PFSK-1 (cell line): ENCODE measurements around the gene NT5DC1.

Experiments used
- FOXP2 ChIP-seq: optimal IDR thresholded peaks from 2 replicates; pipeline ENCODE3; 2011; ENCODE audit warnings: borderline replicate concordance, control low read depth, inconsistent platforms; ENCODE audit not compliant: insufficient read depth; ENCODE audit errors: extremely low read length, extremely low read depth
- POLR2AphosphoS5 ChIP-seq: IDR thresholded peaks from 2 replicates; pipeline ENCODE4 v1.6.1; 2012; ENCODE audit warnings: low read depth, mild to moderate bottlenecking, control low read depth, low read length, moderate library complexity
- SIN3A ChIP-seq: IDR thresholded peaks from 2 replicates; pipeline ENCODE4 v1.6.1; 2012; ENCODE audit warnings: mild to moderate bottlenecking, low read length, moderate library complexity, borderline replicate concordance; ENCODE audit not compliant: insufficient read depth
- TAF1 ChIP-seq: IDR thresholded peaks from 2 replicates; pipeline ENCODE4 v1.6.1; 2012; ENCODE audit warnings: low read length, control low read depth, borderline replicate concordance; ENCODE audit not compliant: insufficient read depth
- TF ChIP-seq, protein P1 (sequence below), 2 experiments: IDR thresholded peaks; 2 replicates each; pipeline versions ENCODE4 v1.6.1 to v1.8.0; 2011 to 2012; ENCODE audit warnings: low read depth in 2 of 2, low read length in 2 of 2, control low read depth in 1 of 2, inconsistent platforms in 1 of 2, mild to moderate bottlenecking in 1 of 2, moderate library complexity in 1 of 2; ENCODE audit not compliant: insufficient read depth in 1 of 2

The NT5DC1 gene

GRCh38 chr6:116238083-116238482 lies 137.4 kb downstream of the NT5DC1 start:
- TF ChIP-seq SIN3A: no peak
- no peak for TF ChIP-seq TAF1
- TF ChIP-seq POLR2AphosphoS5: no peak
- TF ChIP-seq, protein P1, sequence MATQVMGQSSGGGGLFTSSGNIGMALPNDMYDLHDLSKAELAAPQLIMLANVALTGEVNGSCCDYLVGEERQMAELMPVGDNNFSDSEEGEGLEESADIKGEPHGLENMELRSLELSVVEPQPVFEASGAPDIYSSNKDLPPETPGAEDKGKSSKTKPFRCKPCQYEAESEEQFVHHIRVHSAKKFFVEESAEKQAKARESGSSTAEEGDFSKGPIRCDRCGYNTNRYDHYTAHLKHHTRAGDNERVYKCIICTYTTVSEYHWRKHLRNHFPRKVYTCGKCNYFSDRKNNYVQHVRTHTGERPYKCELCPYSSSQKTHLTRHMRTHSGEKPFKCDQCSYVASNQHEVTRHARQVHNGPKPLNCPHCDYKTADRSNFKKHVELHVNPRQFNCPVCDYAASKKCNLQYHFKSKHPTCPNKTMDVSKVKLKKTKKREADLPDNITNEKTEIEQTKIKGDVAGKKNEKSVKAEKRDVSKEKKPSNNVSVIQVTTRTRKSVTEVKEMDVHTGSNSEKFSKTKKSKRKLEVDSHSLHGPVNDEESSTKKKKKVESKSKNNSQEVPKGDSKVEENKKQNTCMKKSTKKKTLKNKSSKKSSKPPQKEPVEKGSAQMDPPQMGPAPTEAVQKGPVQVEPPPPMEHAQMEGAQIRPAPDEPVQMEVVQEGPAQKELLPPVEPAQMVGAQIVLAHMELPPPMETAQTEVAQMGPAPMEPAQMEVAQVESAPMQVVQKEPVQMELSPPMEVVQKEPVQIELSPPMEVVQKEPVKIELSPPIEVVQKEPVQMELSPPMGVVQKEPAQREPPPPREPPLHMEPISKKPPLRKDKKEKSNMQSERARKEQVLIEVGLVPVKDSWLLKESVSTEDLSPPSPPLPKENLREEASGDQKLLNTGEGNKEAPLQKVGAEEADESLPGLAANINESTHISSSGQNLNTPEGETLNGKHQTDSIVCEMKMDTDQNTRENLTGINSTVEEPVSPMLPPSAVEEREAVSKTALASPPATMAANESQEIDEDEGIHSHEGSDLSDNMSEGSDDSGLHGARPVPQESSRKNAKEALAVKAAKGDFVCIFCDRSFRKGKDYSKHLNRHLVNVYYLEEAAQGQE (IDR thresholded peaks at IDR 0.05; ENCODE audit: insufficient read depth in 1 of 2, low read depth in 2 of 2, low read length in 2 of 2): no peak
- no peak for TF ChIP-seq FOXP2

- TF ChIP-seq, protein P1 (IDR thresholded peaks at IDR 0.05; ENCODE audit: insufficient read depth in 1 of 2, low read depth in 2 of 2, low read length in 2 of 2): no peak
- no peak for TF ChIP-seq SIN3A
- no peak for TF ChIP-seq FOXP2
- no peak for TF ChIP-seq POLR2AphosphoS5
- no peak for TF ChIP-seq TAF1
These were observed 138.6 kb downstream of the NT5DC1 start for GRCh38 chr6:116239256-116239655.

DNA sequence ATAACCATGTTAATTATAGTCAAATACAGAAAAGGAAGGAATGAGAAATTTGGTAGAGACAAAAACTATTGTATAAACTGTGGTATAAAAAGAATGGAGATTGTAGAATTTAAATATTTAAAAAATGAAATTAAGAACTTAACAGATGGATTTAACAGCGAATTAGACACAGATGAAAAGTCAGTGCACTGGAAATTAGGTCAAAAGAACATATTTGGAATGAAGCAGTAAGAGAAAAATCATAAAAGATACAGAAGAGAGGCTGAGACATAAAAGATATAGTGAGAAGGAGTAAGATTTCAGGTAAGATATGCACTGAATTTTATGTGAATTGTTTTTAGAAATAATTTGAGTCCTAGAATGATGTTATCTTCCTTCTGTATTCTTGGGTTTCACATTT lies 139.2 kb downstream of the NT5DC1 start:
- no peak for TF ChIP-seq SIN3A
- TF ChIP-seq FOXP2: no peak
- TF ChIP-seq, protein P1 (IDR thresholded peaks at IDR 0.05; ENCODE audit: insufficient read depth in 1 of 2, low read depth in 2 of 2, low read length in 2 of 2): no peak
- TF ChIP-seq POLR2AphosphoS5: no peak
- no peak for TF ChIP-seq TAF1

GRCh38 chr6:116244284-116244683 lies 143.6 kb downstream of the NT5DC1 start:
- TF ChIP-seq SIN3A (no peak), POLR2AphosphoS5 (no peak), FOXP2 (no peak), TAF1 (no peak)
- TF ChIP-seq, protein P1 (IDR thresholded peaks at IDR 0.05; ENCODE audit: insufficient read depth in 1 of 2, low read depth in 2 of 2, low read length in 2 of 2): no peak

DNA sequence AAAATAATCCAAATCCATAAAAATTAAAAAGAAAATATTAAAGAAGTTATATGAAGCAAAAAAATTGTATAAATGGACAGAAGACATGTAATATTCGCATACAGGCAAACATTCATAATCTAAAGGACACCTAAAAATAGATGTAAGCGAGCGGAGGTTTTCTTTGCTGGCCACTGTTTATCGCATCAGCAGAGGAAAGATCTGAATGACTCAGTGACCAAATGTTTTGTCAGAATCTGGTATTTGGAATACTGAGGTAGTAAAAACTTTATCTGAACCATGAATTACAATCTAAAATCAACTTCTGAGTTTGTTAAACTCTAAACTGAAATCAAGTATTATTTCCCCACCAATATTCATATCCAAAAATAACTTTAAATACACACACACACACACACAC lies 145.4 kb downstream of the NT5DC1 start:
- TF ChIP-seq, protein P1 (IDR thresholded peaks at IDR 0.05; ENCODE audit: insufficient read depth in 1 of 2, low read depth in 2 of 2, low read length in 2 of 2): no peak
- no peak for TF ChIP-seq POLR2AphosphoS5
- TF ChIP-seq TAF1: no peak
- TF ChIP-seq SIN3A: no peak
- TF ChIP-seq FOXP2: no peak
